ENCODE data around the gene METTL4. TPM values are rescaled to one million over a fixed set of nuclear protein-coding genes. Genes with fewer than 3 reads are reported as not detected.

Gene METTL4
- total and polyA plus RNA-seq, 9 of the 15 experiments (the other 6 are each of a cell fraction or from before 2014, with no cell fraction given): 7.9 to 32.8 (median 22.1) TPM

DNA sequence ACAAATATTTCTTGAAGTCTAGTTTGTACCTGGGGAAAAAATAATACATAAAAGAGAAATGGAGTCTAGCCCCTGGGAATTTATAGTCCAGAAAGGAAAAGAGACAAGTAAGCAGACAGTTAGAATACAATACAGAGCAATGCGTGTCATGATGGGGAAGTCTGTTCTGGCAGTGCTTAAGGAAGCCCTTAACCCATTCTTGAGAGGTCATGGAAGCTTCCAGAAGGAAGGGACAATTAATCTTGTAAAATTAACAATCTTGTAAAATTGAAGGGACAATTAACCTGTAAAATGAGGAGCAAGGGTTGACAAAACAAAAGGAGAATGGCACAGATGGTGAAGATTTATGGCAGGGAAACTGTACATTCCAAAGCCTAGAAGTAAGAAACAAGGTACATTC lies 66.7 kb downstream of the METTL4 start:
- intact Hi-C loops (cut with micrococcal nuclease) (no loop called here), in situ Hi-C loops (cut with MboI) (no loop called here)
- no peaks in the 10 kb centered on the region for H4K20me1 ChIP-seq (replicated peaks; ENCODE audit: control insufficient read depth, insufficient read depth, low read length)
- ATAC-seq: no peak
- POLR2A ChIA-PET: no interaction called here
- H3K27ac ChIP-seq (ENCODE audit: extremely low read depth, low read depth, low read length): no peak overlapping the region
- DNase-seq (ENCODE audit: extremely low read depth in 1 of 4, low spot score in 3 of 4): no peak
- H3K79me2 ChIP-seq (ENCODE audit: control insufficient read depth, insufficient read depth, low read length): no peaks in the 10 kb centered on the region
- WGBS (ENCODE audit: insufficient coverage, low coverage, missing lambda C conversion rate): 0% methylated on average over 1 of the region's 1 CpG
- no TSS peak for BruUV-seq (replicated peaks)
- no peaks in the 10 kb centered on the region for H3K9me1 ChIP-seq (ENCODE audit: control insufficient read depth, insufficient read depth, low read length)
- no peak overlapping the region for H3K4me2 ChIP-seq (ENCODE audit: insufficient read depth, low read length)
- FAIRE-seq: no peak
- peaks cover 2 to 7% of the 10 kb centered on the region in 2 experiments; a peak in 2 of 5 replicates for H3K27me3 ChIP-seq (ENCODE audit: control insufficient read depth in 2 of 2, insufficient read depth in 2 of 2, low read length in 2 of 2)
- no peak overlapping the region for H3K9ac ChIP-seq (ENCODE audit: insufficient read depth in 1 of 2, low read depth in 2 of 2, low read length in 2 of 2)
- CTCF ChIA-PET (ENCODE audit: low intra/inter-chr PET ratio): no interaction called here
- no peak for TF ChIP-seq ARID1B (IDR thresholded peaks at IDR 0.05)
- TF ChIP-seq, protein P1, sequence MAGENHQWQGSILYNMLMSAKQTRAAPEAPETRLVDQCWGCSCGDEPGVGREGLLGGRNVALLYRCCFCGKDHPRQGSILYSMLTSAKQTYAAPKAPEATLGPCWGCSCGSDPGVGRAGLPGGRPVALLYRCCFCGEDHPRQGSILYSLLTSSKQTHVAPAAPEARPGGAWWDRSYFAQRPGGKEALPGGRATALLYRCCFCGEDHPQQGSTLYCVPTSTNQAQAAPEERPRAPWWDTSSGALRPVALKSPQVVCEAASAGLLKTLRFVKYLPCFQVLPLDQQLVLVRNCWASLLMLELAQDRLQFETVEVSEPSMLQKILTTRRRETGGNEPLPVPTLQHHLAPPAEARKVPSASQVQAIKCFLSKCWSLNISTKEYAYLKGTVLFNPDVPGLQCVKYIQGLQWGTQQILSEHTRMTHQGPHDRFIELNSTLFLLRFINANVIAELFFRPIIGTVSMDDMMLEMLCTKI (IDR thresholded peaks at IDR 0.05; ENCODE audit: partially characterized antibody): no peak
- no peak for TF ChIP-seq TOE1 (IDR thresholded peaks at IDR 0.05; ENCODE audit: borderline replicate concordance)
- no peak for TF ChIP-seq TOE1 (CRISPR knock-in tag; IDR thresholded peaks at IDR 0.05; ENCODE audit: borderline replicate concordance, low read depth)
- no peak for TF ChIP-seq ZNF354B (CRISPR knock-in tag; IDR thresholded peaks at IDR 0.05)
- H3K4me3 ChIP-seq: no peak overlapping the region
- no peaks in the 10 kb centered on the region for H3K9me3 ChIP-seq (replicated peaks; ENCODE audit: control insufficient read depth, insufficient read depth, low read depth, low read length)
- H2AFZ ChIP-seq (ENCODE audit: low read depth, low read length): no peak overlapping the region
- no peaks in the 10 kb centered on the region for H3K36me3 ChIP-seq (ENCODE audit: control insufficient read depth, insufficient read depth, low read length)
- no peaks in the 10 kb centered on the region for H3K4me1 ChIP-seq (replicated peaks in 1 of 2; ENCODE audit: control insufficient read depth in 2 of 2, insufficient read depth in 2 of 2, low read length in 2 of 2)

DNA sequence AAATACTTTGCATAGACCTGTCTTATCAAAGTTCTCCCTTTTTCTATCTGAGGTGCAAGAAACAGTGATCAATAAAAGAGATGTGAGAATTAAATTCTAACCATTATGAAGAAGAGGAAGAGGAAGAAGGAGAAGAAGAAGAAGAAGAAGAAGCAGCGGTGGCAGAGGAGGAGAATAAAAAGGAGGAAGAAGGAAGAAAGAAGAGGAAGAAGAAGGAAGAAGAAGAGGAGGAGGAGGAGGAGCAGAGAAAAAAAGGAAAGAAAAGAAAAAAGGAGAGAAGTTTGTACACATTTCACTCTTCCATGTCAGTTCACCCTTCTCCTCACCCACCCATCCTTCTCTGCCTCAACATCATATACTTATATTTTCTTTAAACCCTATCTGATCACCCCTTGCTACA lies 68.4 kb downstream of the METTL4 start:
- no peaks in the 10 kb centered on the region for H3K9me3 ChIP-seq (replicated peaks; ENCODE audit: control insufficient read depth, insufficient read depth, low read depth, low read length)
- no peaks in the 10 kb centered on the region for H3K4me1 ChIP-seq (replicated peaks in 1 of 2; ENCODE audit: control insufficient read depth in 2 of 2, insufficient read depth in 2 of 2, low read length in 2 of 2)
- intact Hi-C loops (cut with micrococcal nuclease) (no loop called here), in situ Hi-C loops (cut with MboI) (no loop called here)
- DNase-seq (ENCODE audit: extremely low read depth in 1 of 4, low spot score in 3 of 4) (no peak), ATAC-seq (no peak), FAIRE-seq (no peak)
- TF ChIP-seq, protein P2, sequence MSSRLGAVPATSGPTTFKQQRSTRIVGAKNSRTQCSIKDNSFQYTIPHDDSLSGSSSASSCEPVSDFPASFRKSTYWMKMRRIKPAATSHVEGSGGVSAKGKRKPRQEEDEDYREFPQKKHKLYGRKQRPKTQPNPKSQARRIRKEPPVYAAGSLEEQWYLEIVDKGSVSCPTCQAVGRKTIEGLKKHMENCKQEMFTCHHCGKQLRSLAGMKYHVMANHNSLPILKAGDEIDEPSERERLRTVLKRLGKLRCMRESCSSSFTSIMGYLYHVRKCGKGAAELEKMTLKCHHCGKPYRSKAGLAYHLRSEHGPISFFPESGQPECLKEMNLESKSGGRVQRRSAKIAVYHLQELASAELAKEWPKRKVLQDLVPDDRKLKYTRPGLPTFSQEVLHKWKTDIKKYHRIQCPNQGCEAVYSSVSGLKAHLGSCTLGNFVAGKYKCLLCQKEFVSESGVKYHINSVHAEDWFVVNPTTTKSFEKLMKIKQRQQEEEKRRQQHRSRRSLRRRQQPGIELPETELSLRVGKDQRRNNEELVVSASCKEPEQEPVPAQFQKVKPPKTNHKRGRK (tag; IDR thresholded peaks at IDR 0.05): peak; percentile 78
- TF ChIP-seq CHD1 (IDR thresholded peaks at IDR 0.05; ENCODE audit: low read length): no peak
- WGBS (ENCODE audit: insufficient coverage, low coverage, missing lambda C conversion rate): 0% methylated on average over 1 of the region's 1 CpG
- H3K9ac ChIP-seq (ENCODE audit: insufficient read depth in 1 of 2, low read depth in 2 of 2, low read length in 2 of 2): no peak overlapping the region
- BruUV-seq (replicated peaks): no TSS peak
- H3K4me2 ChIP-seq (ENCODE audit: insufficient read depth, low read length): no peak overlapping the region
- H3K79me2 ChIP-seq (ENCODE audit: control insufficient read depth, insufficient read depth, low read length): no peaks in the 10 kb centered on the region
- H3K36me3 ChIP-seq (ENCODE audit: control insufficient read depth, insufficient read depth, low read length): no peaks in the 10 kb centered on the region
- no peak overlapping the region for H3K27ac ChIP-seq (ENCODE audit: extremely low read depth, low read depth, low read length)
- CTCF ChIA-PET (ENCODE audit: low intra/inter-chr PET ratio): no interaction called here
- POLR2A ChIA-PET: no interaction called here
- no peaks in the 10 kb centered on the region for H4K20me1 ChIP-seq (replicated peaks; ENCODE audit: control insufficient read depth, insufficient read depth, low read length)
- H3K27me3 ChIP-seq (ENCODE audit: control insufficient read depth in 2 of 2, insufficient read depth in 2 of 2, low read length in 2 of 2): peaks cover 8 to 9% of the 10 kb centered on the region in 2 experiments; a peak in 3 of 5 replicates
- no peaks in the 10 kb centered on the region for H3K9me1 ChIP-seq (ENCODE audit: control insufficient read depth, insufficient read depth, low read length)
- H2AFZ ChIP-seq (ENCODE audit: low read depth, low read length): no peak overlapping the region
- H3K4me3 ChIP-seq: no peak overlapping the region

Data from K562 (cell line).